Measurements from ENCODE around the gene SMIM41.

Gene SMIM41

DNA sequence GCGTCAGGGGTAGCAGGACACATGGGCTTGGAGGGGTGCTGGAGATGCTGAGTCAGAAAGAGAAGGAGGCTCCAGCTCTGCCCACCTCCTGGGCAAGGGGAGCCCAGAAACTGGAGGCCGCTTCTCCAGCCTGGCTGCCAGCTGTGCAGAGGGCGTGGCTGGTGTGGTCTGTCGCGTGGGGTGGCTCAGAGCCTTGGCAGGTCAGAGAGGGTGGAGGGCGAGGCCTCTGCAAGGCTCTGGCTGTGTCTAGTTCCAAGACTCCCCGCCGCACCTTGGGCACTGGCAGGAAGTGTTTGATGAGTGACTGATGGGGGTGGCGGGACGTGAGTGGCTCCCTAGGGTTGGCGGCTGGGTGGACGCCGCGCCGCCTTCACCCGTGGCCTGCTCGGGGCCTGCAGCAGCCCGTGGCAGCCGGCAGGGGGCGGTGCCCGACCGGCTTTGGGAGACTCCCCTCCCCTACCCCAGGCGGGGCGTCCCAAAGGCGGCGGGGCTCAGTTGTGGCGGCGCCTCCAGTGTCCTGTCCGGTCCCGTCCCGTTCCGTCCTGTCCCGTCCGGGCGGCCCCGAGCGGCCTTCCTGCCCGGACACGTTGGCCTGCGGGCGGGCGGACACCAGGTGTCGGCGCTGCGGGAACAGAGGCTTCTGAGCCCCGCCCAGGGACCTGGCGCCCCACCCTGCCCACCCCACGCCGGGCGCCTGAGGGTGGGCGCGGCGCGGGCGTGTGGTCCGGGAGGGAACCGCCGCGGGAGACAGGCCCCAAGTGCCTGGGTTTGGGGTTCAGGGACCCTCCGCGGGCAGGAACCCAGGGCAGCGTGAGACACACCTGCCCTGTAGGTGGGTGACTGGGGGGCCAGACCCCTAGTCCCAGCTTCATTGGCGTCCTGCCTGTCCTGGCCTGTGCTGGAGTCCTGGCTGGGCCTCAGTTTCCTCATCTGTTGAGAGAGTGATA, 72.6 kb downstream of the SMIM41 start:
- Histone ChIP-seq H3K9me3 (no peaks in the 10 kb centered on the region), H3K9ac (no peak overlapping the region; the same call in 1 of the 2 replicates), H3K36me3 (no peaks in the 10 kb centered on the region), H3K4me1 (peaks cover 35% of the 10 kb centered on the region), H3K27ac (no peak overlapping the region), H4K20me1 (no peaks in the 10 kb centered on the region), H3K4me3 (peak overlapping the region; percentile 54), H3K27me3 (no peaks in the 10 kb centered on the region), H3K4me2 (peak overlapping the region; percentile 65)
- no peak for TF ChIP-seq Cebpa-rat (IDR thresholded peaks at IDR 0.05)

DNA sequence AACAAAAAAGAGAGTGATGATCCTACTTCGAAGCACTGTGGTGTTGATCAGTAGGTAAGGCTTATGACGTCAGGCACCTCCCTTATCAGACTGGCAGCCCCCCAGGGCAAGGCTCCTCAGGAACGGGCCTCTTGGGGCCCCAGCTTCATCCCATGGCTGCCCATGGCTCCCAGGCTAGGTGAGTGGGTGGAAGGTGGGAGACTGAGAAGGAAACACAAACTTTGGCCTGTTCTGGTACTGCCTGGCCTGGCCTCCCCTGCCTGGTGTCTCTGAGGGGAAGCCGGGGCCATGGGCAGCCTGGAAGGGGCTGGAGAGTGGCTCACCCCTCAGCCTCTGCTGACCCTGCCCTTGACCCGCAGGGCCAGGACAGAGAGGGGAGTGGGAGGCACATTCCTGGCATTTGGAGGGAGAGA, 73.4 kb downstream of the SMIM41 start:
- Histone ChIP-seq H3K4me3 (no peak overlapping the region), H3K27ac (no peak overlapping the region), H3K9ac (no peak overlapping the region), H3K4me2 (peak overlapping the region; percentile 65; the same call in 1 of the 2 replicates), H3K9me3 (no peaks in the 10 kb centered on the region), H3K36me3 (no peaks in the 10 kb centered on the region), H4K20me1 (no peaks in the 10 kb centered on the region), H3K4me1 (peaks cover 30% of the 10 kb centered on the region), H3K27me3 (no peaks in the 10 kb centered on the region)
- TF ChIP-seq Cebpa-rat (IDR thresholded peaks at IDR 0.05) = no peak

GRCh38 chr12:52155048-52155868, 75.8 kb downstream of the SMIM41 start:
- no peak for TF ChIP-seq Cebpa-rat (IDR thresholded peaks at IDR 0.05)
- Histone ChIP-seq H3K4me2 (no peak overlapping the region), H3K9me3 (no peaks in the 10 kb centered on the region), H3K4me3 (no peak overlapping the region), H4K20me1 (no peaks in the 10 kb centered on the region), H3K27me3 (no peaks in the 10 kb centered on the region), H3K27ac (no peak overlapping the region), H3K4me1 (peaks cover 19% of the 10 kb centered on the region), H3K9ac (no peak overlapping the region), H3K36me3 (no peaks in the 10 kb centered on the region)

GRCh38 chr12:52156311-52156710, 76.8 kb downstream of the SMIM41 start:
- H3K9me3 ChIP-seq = no peaks in the 10 kb centered on the region
- H4K20me1 ChIP-seq = no peaks in the 10 kb centered on the region
- no peak for TF ChIP-seq Cebpa-rat (IDR thresholded peaks at IDR 0.05)
- no peak overlapping the region for H3K4me2 ChIP-seq
- H3K36me3 ChIP-seq = no peaks in the 10 kb centered on the region
- H3K4me3 ChIP-seq = no peak overlapping the region
- H3K9ac ChIP-seq = no peak overlapping the region
- H3K4me1 ChIP-seq = peaks cover 13% of the 10 kb centered on the region
- H3K27me3 ChIP-seq = no peaks in the 10 kb centered on the region
- no peak overlapping the region for H3K27ac ChIP-seq

GRCh38 chr12:52156757-52157565, 77.5 kb downstream of the SMIM41 start:
- Histone ChIP-seq H4K20me1 (no peaks in the 10 kb centered on the region), H3K4me3 (no peak overlapping the region), H3K9ac (no peak overlapping the region), H3K4me1 (peaks cover 7% of the 10 kb centered on the region), H3K4me2 (no peak overlapping the region), H3K27ac (no peak overlapping the region), H3K9me3 (no peaks in the 10 kb centered on the region), H3K36me3 (no peaks in the 10 kb centered on the region), H3K27me3 (no peaks in the 10 kb centered on the region)
- no peak for TF ChIP-seq Cebpa-rat (IDR thresholded peaks at IDR 0.05)

DNA sequence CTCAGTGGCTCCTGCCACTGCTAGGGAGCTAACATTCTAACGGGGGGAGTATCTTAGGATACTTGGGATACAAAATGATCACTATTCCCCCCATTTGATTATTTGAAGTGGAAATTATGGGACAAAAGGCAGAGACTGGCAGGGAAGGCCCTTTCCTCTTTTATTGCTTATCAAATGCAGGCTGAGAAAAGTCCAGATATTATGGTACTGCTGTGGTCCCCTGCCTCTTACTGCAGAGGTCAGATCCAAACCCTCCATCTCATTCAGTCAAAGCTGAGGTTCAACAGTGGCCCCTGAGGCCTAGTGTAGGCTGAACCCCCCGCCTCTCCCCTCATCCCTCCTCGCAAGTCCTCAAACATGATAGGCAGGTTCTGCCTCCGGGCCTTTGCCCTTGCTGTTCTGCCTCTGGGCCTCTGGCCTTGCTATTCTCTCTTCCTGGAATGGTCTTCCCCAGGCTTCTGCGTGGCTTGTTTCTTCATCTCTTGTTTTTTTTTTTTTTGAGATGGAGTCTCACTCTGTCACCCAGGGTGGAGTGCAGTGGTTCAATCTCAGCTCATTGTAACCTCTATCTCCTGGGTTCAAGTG, 78.2 kb downstream of the SMIM41 start:
- Histone ChIP-seq H3K27me3 (no peaks in the 10 kb centered on the region), H3K4me1 (peaks cover 2% of the 10 kb centered on the region; the same call in 1 of the 2 replicates), H3K4me2 (no peak overlapping the region), H3K9ac (no peak overlapping the region), H3K4me3 (no peak overlapping the region), H4K20me1 (no peaks in the 10 kb centered on the region), H3K27ac (no peak overlapping the region), H3K9me3 (no peaks in the 10 kb centered on the region), H3K36me3 (no peaks in the 10 kb centered on the region)
- TF ChIP-seq Cebpa-rat (IDR thresholded peaks at IDR 0.05) = no peak

Data from BLaER1 (cell line).